Measurements from ENCODE around the gene SLC39A10. TPM values are rescaled to one million over a fixed set of nuclear protein-coding genes. Genes with fewer than 3 reads are reported as not detected.

Gene SLC39A10
- total and polyA plus RNA-seq, 2 donors (not counting 3 experiments of a cell fraction or from before 2014, with no cell fraction given), result 11.4 to 39.9 TPM

DNA sequence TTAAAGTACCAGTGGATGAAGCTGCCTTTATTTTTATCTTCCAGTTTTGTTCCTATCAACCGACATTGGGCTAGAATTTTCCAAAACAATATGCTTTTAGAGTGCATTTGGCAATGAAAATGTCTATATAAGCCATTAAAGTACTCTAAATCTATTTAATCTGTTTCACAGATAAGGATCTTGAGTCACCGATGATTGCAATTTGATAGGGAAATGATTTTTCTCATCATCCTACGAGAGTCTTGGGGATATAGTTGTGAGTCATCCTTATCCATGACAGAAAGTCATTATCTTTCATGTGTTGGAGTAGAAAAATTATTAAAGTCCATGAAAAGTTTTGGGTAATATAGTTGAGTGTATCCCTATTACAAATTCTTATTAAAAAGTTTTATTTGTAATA is 26.1 kb downstream of the SLC39A10 start:
- POLR2A ChIA-PET, result no interaction called here
- Histone ChIP-seq H3K27ac (ENCODE audit: insufficient read depth, low read depth, low read length) (no peak overlapping the region), H3K4me3 (replicated peaks in 1 of 3; ENCODE audit: insufficient read depth in 1 of 3, low read depth in 1 of 3, low read length in 3 of 3) (no peak overlapping the region), H3K9me1 (replicated peaks; ENCODE audit: control insufficient read depth, extremely low read depth, insufficient read depth, low read length) (no peaks in the 10 kb centered on the region), H3K4me1 (ENCODE audit: control insufficient read depth, extremely low read depth, insufficient read depth, low read length) (peaks cover 3% of the 10 kb centered on the region), H4K20me1 (replicated peaks; ENCODE audit: control insufficient read depth, extremely low read depth, insufficient read depth, low read length) (no peaks in the 10 kb centered on the region), H3K27me3 (ENCODE audit: control insufficient read depth in 2 of 2, insufficient read depth in 2 of 2, low read length in 2 of 2) (no peaks in the 10 kb centered on the region), H3K4me2 (ENCODE audit: insufficient read depth, low read length) (no peak overlapping the region), H2AFZ (ENCODE audit: low read depth, low read length) (no peak overlapping the region), H3K36me3 (ENCODE audit: control insufficient read depth in 2 of 2, extremely low read depth in 1 of 2, insufficient read depth in 2 of 2, low read length in 2 of 2) (peaks cover 0 to 4% of the 10 kb centered on the region in 2 experiments), H3K79me2 (ENCODE audit: control insufficient read depth, insufficient read depth, low read length) (peaks cover 2% of the 10 kb centered on the region), H3K9me3 (replicated peaks; ENCODE audit: control insufficient read depth, insufficient read depth, low read length) (no peaks in the 10 kb centered on the region), H3K9ac (replicated peaks; ENCODE audit: extremely low read depth, insufficient read depth, low read length) (no peak overlapping the region)
- FAIRE-seq, result no peak
- intact Hi-C loops (cut with micrococcal nuclease) (no loop called here), dilution Hi-C loops (cut with MboI; ENCODE audit: extremely low pct_ligation_motif_present, low sequenced_read_pairs) (no loop called here)
- peak; percentile 49 for TF ChIP-seq GATA2 (IDR thresholded peaks at IDR 0.05; ENCODE audit: insufficient read depth, insufficient read length, low read depth, low read length)
- no peak for TF ChIP-seq EZH2 (IDR thresholded peaks at IDR 0.05; ENCODE audit: borderline replicate concordance, low read depth, low read length, severe bottlenecking)
- no peak for TF ChIP-seq FOS (IDR thresholded peaks at IDR 0.05; ENCODE audit: borderline replicate concordance, insufficient read depth, low read length)
- BruUV-seq (replicated peaks), result no TSS peak
- no peak for DNase-seq (ENCODE audit: low read depth, low spot score)
- CTCF ChIA-PET, result no interaction called here

DNA sequence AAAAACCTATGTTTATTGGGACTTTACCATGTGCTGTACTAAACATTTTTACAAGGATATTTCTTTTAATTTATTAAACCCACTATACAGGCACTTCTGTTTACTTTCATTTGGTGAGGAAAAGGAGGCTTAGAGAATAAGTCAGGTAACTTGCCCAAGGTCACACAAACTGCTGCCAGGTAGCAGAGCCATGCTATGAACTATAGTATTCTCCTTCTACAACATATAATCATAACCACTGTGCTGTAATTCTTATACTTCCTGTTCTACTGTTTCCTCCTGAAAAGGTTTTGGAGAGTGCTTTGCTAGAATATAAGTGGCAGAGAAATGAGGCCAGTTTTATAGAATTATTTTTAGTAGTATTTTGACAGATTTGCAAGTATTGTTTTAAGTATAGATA is 29.5 kb downstream of the SLC39A10 start:
- Histone ChIP-seq H3K9me1 (replicated peaks; ENCODE audit: control insufficient read depth, extremely low read depth, insufficient read depth, low read length) (no peaks in the 10 kb centered on the region), H3K27ac (ENCODE audit: insufficient read depth, low read depth, low read length) (no peak overlapping the region), H3K4me3 (replicated peaks in 1 of 3; ENCODE audit: insufficient read depth in 1 of 3, low read depth in 1 of 3, low read length in 3 of 3) (no peak overlapping the region), H3K79me2 (ENCODE audit: control insufficient read depth, insufficient read depth, low read length) (peaks cover 2% of the 10 kb centered on the region), H3K9ac (replicated peaks; ENCODE audit: extremely low read depth, insufficient read depth, low read length) (no peak overlapping the region), H3K4me1 (ENCODE audit: control insufficient read depth, extremely low read depth, insufficient read depth, low read length) (peaks cover 3% of the 10 kb centered on the region), H3K27me3 (ENCODE audit: control insufficient read depth in 2 of 2, insufficient read depth in 2 of 2, low read length in 2 of 2) (no peaks in the 10 kb centered on the region), H3K9me3 (replicated peaks; ENCODE audit: control insufficient read depth, insufficient read depth, low read length) (no peaks in the 10 kb centered on the region), H2AFZ (ENCODE audit: low read depth, low read length) (no peak overlapping the region), H3K36me3 (ENCODE audit: control insufficient read depth in 2 of 2, extremely low read depth in 1 of 2, insufficient read depth in 2 of 2, low read length in 2 of 2) (no peaks in the 10 kb centered on the region), H3K4me2 (ENCODE audit: insufficient read depth, low read length) (no peak overlapping the region), H4K20me1 (replicated peaks; ENCODE audit: control insufficient read depth, extremely low read depth, insufficient read depth, low read length) (no peaks in the 10 kb centered on the region)
- TF ChIP-seq JUN (IDR thresholded peaks at IDR 0.05; ENCODE audit: borderline replicate concordance, insufficient read depth, insufficient read length, low read depth), result no peak
- TF ChIP-seq, protein P1, sequence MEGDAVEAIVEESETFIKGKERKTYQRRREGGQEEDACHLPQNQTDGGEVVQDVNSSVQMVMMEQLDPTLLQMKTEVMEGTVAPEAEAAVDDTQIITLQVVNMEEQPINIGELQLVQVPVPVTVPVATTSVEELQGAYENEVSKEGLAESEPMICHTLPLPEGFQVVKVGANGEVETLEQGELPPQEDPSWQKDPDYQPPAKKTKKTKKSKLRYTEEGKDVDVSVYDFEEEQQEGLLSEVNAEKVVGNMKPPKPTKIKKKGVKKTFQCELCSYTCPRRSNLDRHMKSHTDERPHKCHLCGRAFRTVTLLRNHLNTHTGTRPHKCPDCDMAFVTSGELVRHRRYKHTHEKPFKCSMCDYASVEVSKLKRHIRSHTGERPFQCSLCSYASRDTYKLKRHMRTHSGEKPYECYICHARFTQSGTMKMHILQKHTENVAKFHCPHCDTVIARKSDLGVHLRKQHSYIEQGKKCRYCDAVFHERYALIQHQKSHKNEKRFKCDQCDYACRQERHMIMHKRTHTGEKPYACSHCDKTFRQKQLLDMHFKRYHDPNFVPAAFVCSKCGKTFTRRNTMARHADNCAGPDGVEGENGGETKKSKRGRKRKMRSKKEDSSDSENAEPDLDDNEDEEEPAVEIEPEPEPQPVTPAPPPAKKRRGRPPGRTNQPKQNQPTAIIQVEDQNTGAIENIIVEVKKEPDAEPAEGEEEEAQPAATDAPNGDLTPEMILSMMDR (IDR thresholded peaks at IDR 0.05; ENCODE audit: extremely low read depth in 1 of 2, insufficient read depth in 1 of 2, low read depth in 1 of 2, low read length in 2 of 2), result no peak
- no peak for TF ChIP-seq MYC (IDR thresholded peaks at IDR 0.05; ENCODE audit: low read depth, low read length)
- TF ChIP-seq EZH2 (IDR thresholded peaks at IDR 0.05; ENCODE audit: borderline replicate concordance, low read depth, low read length, severe bottlenecking), result no peak
- TF ChIP-seq GATA2 (IDR thresholded peaks at IDR 0.05; ENCODE audit: insufficient read depth, insufficient read length, low read depth, low read length), result no peak
- TF ChIP-seq POLR2A (IDR thresholded peaks at IDR 0.05; ENCODE audit: low read depth, low read length), result no peak
- DNase-seq (ENCODE audit: low read depth, low spot score) (no peak), FAIRE-seq (no peak)
- CTCF ChIA-PET, result interaction anchor here (1.0 to 1.1 kb wide), 2 partner anchors 15 to 21 kb away, joined by 3 to 4 read pairs; no protein-coding TSS in a partner anchor
- POLR2A ChIA-PET, result no interaction called here
- intact Hi-C loops (cut with micrococcal nuclease) (no loop called here), dilution Hi-C loops (cut with MboI; ENCODE audit: extremely low pct_ligation_motif_present, low sequenced_read_pairs) (no loop called here)
- no TSS peak for BruUV-seq (replicated peaks)
